Measurements from ENCODE around the gene PLXNA4. TPM values are rescaled to one million over a fixed set of nuclear protein-coding genes. Genes with fewer than 3 reads are reported as not detected.

The PLXNA4 gene
- total RNA-seq, 2 experiments from 2014 or later = 0.18 to 0.70 TPM

GRCh38 chr7:132318352-132319318 lies 257.6 kb downstream of the PLXNA4 start:
- DNase-seq (peak; percentile 85), ATAC-seq (peak; percentile 98)
- Mint-ChIP-seq H3K27me3 (peaks cover 28% of the 10 kb centered on the region), H3K9me3 (peaks cover 3% of the 10 kb centered on the region), H3K36me3 (ENCODE audit: low read depth) (no peaks in the 10 kb centered on the region), H3K4me1 (ENCODE audit: low read depth) (peaks cover 7% of the 10 kb centered on the region), H3K4me3 (no peak overlapping the region), H3K27ac (no peak overlapping the region)
- CTCF ChIA-PET = interaction anchor here (0.5 to 3.9 kb wide), 24 partner anchors 9 to 1116 kb away, joined by 3 to 110 read pairs (median 4); partner anchors contain the start of gene PLXNA4
- POLR2A ChIA-PET = interaction anchor here (0.6 kb wide), 1 partner anchor 194 kb away, joined by 3 read pairs; no protein-coding TSS in a partner anchor
- intact Hi-C loops (cut with micrococcal nuclease) = loop anchor here (1.0 kb wide), 1 partner anchor 262 kb away; no protein-coding TSS in a partner anchor
- TF ChIP-seq CTCF (IDR thresholded peaks at IDR 0.05) = peak; percentile 85

- Mint-ChIP-seq H3K9me3 (peaks cover 3% of the 10 kb centered on the region), H3K27me3 (peaks cover 33% of the 10 kb centered on the region), H3K4me3 (no peak overlapping the region), H3K4me1 (ENCODE audit: low read depth) (peaks cover 7% of the 10 kb centered on the region), H3K27ac (no peak overlapping the region), H3K36me3 (ENCODE audit: low read depth) (no peaks in the 10 kb centered on the region)
- no peak for TF ChIP-seq CTCF (IDR thresholded peaks at IDR 0.05)
- ChIA-PET POLR2A (no interaction called here), CTCF (interaction anchor here (0.6 to 3.9 kb wide), 8 partner anchors 8 to 1648 kb away, joined by 3 to 110 read pairs (median 4); no protein-coding TSS in a partner anchor)
- ATAC-seq (no peak), DNase-seq (no peak)
- intact Hi-C loops (cut with micrococcal nuclease) = loop anchor here (1.0 kb wide), 1 partner anchor 262 kb away; no protein-coding TSS in a partner anchor
Measured at GRCh38 chr7:132317701-132318351, 258.4 kb downstream of the PLXNA4 start.

- H3K9me3 Mint-ChIP-seq = peaks cover 3% of the 10 kb centered on the region
- intact Hi-C loops (cut with micrococcal nuclease) = no loop called here
Measured at GRCh38 chr7:132312531-132313055, 263.7 kb downstream of the PLXNA4 start.

GRCh38 chr7:132311733-132312132 lies 264.5 kb downstream of the PLXNA4 start:
- ATAC-seq (no peak), DNase-seq (no peak)
- peaks cover 16% of the 10 kb centered on the region for H3K27me3 Mint-ChIP-seq
- no peaks in the 10 kb centered on the region for H3K4me1 Mint-ChIP-seq (ENCODE audit: low read depth)
- intact Hi-C loops (cut with micrococcal nuclease) = no loop called here
- H3K9me3 Mint-ChIP-seq = peaks cover under 1% of the 10 kb centered on the region
- no peak overlapping the region for H3K27ac Mint-ChIP-seq
- ChIA-PET CTCF (interaction anchor here (1.8 kb wide), 1 partner anchor 269 kb away, joined by 8 read pairs; no protein-coding TSS in a partner anchor), POLR2A (no interaction called here)
- no peak for TF ChIP-seq CTCF (IDR thresholded peaks at IDR 0.05)
- H3K36me3 Mint-ChIP-seq (ENCODE audit: low read depth) = no peaks in the 10 kb centered on the region
- no peak overlapping the region for H3K4me3 Mint-ChIP-seq

More at GRCh38 chr7:132312531-132313055, 263.7 kb downstream of the PLXNA4 start:
- no peak for ATAC-seq
- DNase-seq = no peak
- Mint-ChIP-seq H3K4me3 (no peak overlapping the region), H3K27me3 (peaks cover 23% of the 10 kb centered on the region), H3K4me1 (ENCODE audit: low read depth) (no peaks in the 10 kb centered on the region), H3K27ac (no peak overlapping the region), H3K36me3 (ENCODE audit: low read depth) (no peaks in the 10 kb centered on the region)
- POLR2A ChIA-PET = no interaction called here
- CTCF ChIA-PET = no interaction called here
- TF ChIP-seq CTCF (IDR thresholded peaks at IDR 0.05) = no peak

Measured in activated CD8-positive, alpha-beta T cell treated with anti-CD3 and anti-CD28 coated beads for 36 hours (primary cell).